Endothelial cell (in vitro differentiated cells): Measurements from ENCODE around the gene TRMT44. TPM values are rescaled to one million over a fixed set of nuclear protein-coding genes. Genes with fewer than 3 reads are reported as not detected.

ENCODE experiments used
- DNase-seq: peaks from one replicate; pipeline ENCODE4 v3.0.0; 2021; ENCODE audit warnings: low spot score
- H3K27ac Mint-ChIP-seq: one replicate; pipeline ENCODE4 v1.8.0; 2021; ENCODE audit warnings: mixed read lengths, inconsistent platforms; ENCODE audit not compliant: unreplicated experiment
- H3K27me3 Mint-ChIP-seq: one replicate; pipeline ENCODE4 v1.8.0; 2021; ENCODE audit warnings: mild to moderate bottlenecking, moderate library complexity, mixed read lengths, inconsistent platforms; ENCODE audit not compliant: unreplicated experiment
- H3K36me3 Mint-ChIP-seq: one replicate; pipeline ENCODE4 v1.8.0; 2021; ENCODE audit warnings: mild to moderate bottlenecking, low read depth, mixed read lengths, inconsistent platforms; ENCODE audit not compliant: unreplicated experiment
- H3K4me1 Mint-ChIP-seq: one replicate; pipeline ENCODE4 v1.8.0; 2021; ENCODE audit warnings: mild to moderate bottlenecking, mixed read lengths, inconsistent platforms; ENCODE audit not compliant: unreplicated experiment
- H3K4me3 Mint-ChIP-seq: one replicate; pipeline ENCODE4 v1.8.0; 2021; ENCODE audit warnings: mild to moderate bottlenecking, mixed read lengths, inconsistent platforms; ENCODE audit not compliant: unreplicated experiment
- H3K9me3 Mint-ChIP-seq: one replicate; pipeline ENCODE4 v1.8.0; 2021; ENCODE audit warnings: mixed read lengths, inconsistent platforms; ENCODE audit not compliant: unreplicated experiment
- total RNA-seq: library from RNA; stranded (reverse); fragmentation: NEBNext Ultra II Directional; extraction: Animal tissue kit (Norgen Biotek cat#: 25700); gene quantifications from one replicate; pipeline ENCODE4 v1.2.1, GENCODE V29; 2021; ENCODE audit not compliant: unreplicated experiment
- TF ChIP-seq, protein P1 (sequence below): fragments of 200-600 bp; sonication (generic); IDR thresholded peaks from one replicate; pipeline ENCODE4 v1.5.0; 2021; ENCODE audit warnings: antibody characterized with exemption; ENCODE audit not compliant: unreplicated experiment

The TRMT44 gene
- total RNA-seq, 1 donor from 2014 or later, result 38.5 TPM

DNA sequence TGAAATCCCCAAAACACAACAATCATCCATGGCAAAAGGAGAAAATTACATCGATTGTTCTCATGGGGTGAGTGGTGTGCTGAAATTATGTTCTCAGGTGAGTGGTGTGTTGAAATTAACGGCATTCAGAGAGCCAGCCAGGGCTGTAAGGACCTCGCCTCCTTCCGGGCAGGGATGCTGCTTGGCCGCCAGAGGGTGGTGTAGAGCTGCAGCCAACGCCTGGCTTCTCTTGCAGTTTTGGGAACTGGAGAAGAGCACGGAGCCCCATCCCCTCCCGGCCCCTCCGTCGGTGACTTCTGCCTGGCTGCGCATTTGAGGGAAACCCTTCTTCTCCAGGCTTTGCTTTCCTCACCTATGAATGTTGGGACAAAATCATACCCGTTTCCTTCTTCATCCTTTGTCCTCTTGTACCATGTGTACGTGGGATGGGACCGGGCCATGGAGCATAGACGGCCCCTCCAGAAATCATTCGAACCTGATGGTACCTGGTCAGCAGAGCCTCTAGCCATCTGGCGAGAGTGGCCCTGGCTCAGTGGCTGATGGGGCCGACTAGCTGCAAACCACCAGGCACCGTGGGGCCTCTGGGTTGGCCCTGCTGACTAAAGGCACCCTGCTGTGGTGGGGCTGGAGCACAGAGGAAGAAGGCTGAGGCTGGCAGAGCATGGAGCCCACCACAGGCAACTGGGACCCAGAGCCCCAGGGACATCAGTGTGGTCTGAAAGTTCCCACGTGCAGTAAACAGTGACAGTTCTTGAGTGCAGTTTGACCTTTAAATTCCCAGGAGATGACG, 28.4 kb downstream of the TRMT44 start:
- Mint-ChIP-seq H3K4me3 (no peak overlapping the region), H3K27me3 (peaks cover 1% of the 10 kb centered on the region), H3K9me3 (no peaks in the 10 kb centered on the region), H3K36me3 (peaks cover 37% of the 10 kb centered on the region), H3K4me1 (peaks cover 3% of the 10 kb centered on the region), H3K27ac (peak overlapping the region; percentile 42)
- peak; percentile 80 for DNase-seq
- TF ChIP-seq, protein P1, sequence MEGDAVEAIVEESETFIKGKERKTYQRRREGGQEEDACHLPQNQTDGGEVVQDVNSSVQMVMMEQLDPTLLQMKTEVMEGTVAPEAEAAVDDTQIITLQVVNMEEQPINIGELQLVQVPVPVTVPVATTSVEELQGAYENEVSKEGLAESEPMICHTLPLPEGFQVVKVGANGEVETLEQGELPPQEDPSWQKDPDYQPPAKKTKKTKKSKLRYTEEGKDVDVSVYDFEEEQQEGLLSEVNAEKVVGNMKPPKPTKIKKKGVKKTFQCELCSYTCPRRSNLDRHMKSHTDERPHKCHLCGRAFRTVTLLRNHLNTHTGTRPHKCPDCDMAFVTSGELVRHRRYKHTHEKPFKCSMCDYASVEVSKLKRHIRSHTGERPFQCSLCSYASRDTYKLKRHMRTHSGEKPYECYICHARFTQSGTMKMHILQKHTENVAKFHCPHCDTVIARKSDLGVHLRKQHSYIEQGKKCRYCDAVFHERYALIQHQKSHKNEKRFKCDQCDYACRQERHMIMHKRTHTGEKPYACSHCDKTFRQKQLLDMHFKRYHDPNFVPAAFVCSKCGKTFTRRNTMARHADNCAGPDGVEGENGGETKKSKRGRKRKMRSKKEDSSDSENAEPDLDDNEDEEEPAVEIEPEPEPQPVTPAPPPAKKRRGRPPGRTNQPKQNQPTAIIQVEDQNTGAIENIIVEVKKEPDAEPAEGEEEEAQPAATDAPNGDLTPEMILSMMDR, result peak; percentile 85

DNA sequence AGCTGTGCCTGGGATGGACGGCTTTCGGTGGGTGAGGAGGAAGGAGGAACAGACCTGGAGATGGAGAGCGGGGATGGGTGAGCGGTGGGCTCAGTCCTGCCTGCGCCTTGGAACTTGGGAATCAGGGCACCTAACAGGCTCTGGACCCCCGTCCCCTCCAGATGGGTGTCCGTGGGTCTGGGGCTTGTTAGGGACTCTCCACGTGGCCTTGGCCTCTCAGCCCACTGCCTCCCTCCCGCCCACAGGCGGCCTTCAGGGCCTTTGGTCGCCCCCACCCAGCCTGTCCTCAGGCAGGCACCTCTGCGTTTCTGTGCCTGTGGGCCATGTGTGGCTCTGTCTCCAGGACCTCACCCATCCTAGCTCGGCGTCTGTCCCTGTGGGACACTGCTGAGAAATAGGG, 29.0 kb downstream of the TRMT44 start:
- DNase-seq, result no peak
- Mint-ChIP-seq H3K36me3 (peaks cover 37% of the 10 kb centered on the region), H3K4me3 (no peak overlapping the region), H3K27ac (peak overlapping the region; percentile 42), H3K9me3 (no peaks in the 10 kb centered on the region), H3K27me3 (peaks cover 1% of the 10 kb centered on the region), H3K4me1 (peaks cover 3% of the 10 kb centered on the region)
- TF ChIP-seq, protein P1, result no peak

DNA sequence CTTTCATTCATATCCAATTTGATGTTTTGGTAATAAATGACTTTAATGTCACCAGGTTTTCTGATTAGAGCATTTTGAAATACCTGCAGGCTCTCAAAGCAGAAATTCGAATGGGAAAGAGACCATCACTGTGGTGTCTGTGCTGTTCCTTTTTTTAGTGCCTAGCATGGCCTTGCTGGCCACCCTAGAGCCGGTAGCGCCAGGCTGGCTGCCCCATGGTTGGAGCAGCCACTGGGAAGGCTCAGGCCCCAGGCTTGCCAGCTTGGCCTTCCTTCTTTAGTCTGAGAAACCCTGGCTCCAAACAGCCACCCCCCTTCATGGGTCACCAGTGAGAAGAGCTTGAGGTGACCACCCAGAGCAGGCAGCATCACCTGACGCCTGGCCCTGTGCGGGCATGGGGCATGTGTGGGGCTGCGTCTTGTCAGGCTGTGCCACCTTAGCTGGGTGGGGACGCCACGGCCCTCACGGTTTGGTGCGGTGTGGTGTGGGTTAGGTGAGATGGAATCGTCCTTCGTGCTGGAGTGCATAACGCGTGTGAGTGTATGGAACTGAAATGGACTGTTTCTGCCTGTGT, 30.0 kb downstream of the TRMT44 start:
- Mint-ChIP-seq H3K27ac (peak overlapping the region; percentile 48), H3K27me3 (peaks cover 5% of the 10 kb centered on the region), H3K36me3 (peaks cover 32% of the 10 kb centered on the region), H3K9me3 (no peaks in the 10 kb centered on the region), H3K4me1 (peaks cover 5% of the 10 kb centered on the region), H3K4me3 (no peak overlapping the region)
- DNase-seq, result no peak
- TF ChIP-seq, protein P1, result no peak

DNA sequence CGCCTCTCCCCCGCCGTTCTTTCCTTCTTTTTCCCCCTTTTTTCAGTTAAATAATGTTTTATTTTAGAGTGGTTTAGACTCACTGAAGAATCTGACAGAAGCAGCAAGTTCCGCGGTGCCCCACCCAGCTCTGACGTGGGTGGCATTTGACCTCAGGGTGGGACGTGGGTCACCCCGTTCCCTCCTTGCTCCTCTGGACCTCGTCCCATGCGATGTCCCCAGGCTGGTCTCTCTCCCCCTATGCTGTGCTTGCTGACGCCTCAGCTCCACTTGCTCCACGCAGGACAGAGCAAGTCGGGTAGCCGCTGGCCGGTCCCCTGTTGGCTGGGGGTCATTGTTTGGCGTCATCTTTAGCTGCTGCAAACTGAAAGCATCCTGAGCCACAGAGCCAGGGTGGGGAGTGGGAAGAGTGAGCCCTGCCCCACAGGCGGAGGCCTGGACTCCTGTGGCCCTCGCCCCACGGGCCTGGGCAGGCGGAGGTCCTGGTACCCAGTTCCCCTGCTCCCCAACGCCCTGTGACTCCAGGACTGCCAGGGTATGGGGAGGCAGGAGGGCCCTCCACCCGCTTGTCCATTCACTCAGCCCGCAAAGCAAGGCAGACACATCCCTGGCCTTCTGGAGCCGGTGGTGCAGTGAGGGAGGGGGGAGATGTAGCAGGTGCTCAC, 30.8 kb downstream of the TRMT44 start:
- peaks cover 5% of the 10 kb centered on the region for H3K4me1 Mint-ChIP-seq
- TF ChIP-seq, protein P1, result no peak
- peaks cover 32% of the 10 kb centered on the region for H3K36me3 Mint-ChIP-seq
- peaks cover 6% of the 10 kb centered on the region for H3K27me3 Mint-ChIP-seq
- H3K4me3 Mint-ChIP-seq, result no peak overlapping the region
- no peaks in the 10 kb centered on the region for H3K9me3 Mint-ChIP-seq
- H3K27ac Mint-ChIP-seq, result no peak overlapping the region
- DNase-seq, result no peak
